ENCODE data around the gene C22orf31. TPM values are rescaled to one million over a fixed set of nuclear protein-coding genes. Genes with fewer than 3 reads are reported as not detected.

C22orf31 gene
- total and polyA plus RNA-seq, 5 donors from 2014 or later, result not detected

DNA sequence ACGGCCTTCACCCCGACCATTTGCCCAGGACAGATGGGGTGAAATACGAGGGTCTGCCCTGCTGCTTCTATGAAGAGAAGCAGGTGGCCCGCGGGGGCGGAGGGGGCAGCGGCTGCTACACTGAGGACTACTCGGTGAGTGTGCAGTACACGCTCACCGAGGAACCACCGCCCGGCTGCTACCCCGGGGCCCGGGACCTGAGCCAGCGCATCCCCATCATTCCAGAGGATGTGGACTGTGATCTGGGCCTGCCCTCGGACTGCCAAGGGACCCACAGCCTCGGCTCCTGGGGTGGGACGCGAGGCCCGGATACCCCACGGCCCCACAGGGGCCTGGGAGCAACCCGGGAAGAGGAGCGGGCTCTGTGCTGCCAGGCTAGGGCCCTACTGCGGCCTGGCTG, 11.2 kb downstream of the C22orf31 start:
- no peaks in the 10 kb centered on the region for H3K27me3 ChIP-seq (ENCODE audit: control insufficient read depth, insufficient read depth, low read length)
- H3K4me1 ChIP-seq (ENCODE audit: control insufficient read depth, insufficient read depth, low read length, poor library complexity, severe bottlenecking), result no peaks in the 10 kb centered on the region
- DNase-seq, result no peak
- no peaks in the 10 kb centered on the region for H3K27me3 Mint-ChIP-seq
- H3K36me3 Mint-ChIP-seq, result peaks cover 3% of the 10 kb centered on the region
- no peak overlapping the region for H3K27ac Mint-ChIP-seq
- H3K9me3 Mint-ChIP-seq, result no peaks in the 10 kb centered on the region
- H3K9me3 ChIP-seq (ENCODE audit: control insufficient read depth in 2 of 2, low read length in 2 of 2), result no peaks in the 10 kb centered on the region
- no peak overlapping the region for H3K27ac ChIP-seq (ENCODE audit: insufficient read depth, low read length, poor library complexity, severe bottlenecking)
- H3K4me3 ChIP-seq (ENCODE audit: low read depth, low read length), result no peak overlapping the region
- no peak for ATAC-seq (ENCODE audit: low read depth in 2 of 2)
- no peak overlapping the region for H3K4me3 Mint-ChIP-seq
- H3K36me3 ChIP-seq (ENCODE audit: control insufficient read depth, insufficient read depth, low read length), result no peaks in the 10 kb centered on the region
- no peaks in the 10 kb centered on the region for H3K4me1 Mint-ChIP-seq

- Histone ChIP-seq H3K36me3 (ENCODE audit: control insufficient read depth, insufficient read depth, low read length) (no peaks in the 10 kb centered on the region), H3K4me1 (ENCODE audit: control insufficient read depth, insufficient read depth, low read length, poor library complexity, severe bottlenecking) (no peaks in the 10 kb centered on the region), H3K4me3 (ENCODE audit: low read depth, low read length) (no peak overlapping the region), H3K27me3 (ENCODE audit: control insufficient read depth, insufficient read depth, low read length) (no peaks in the 10 kb centered on the region), H3K9me3 (ENCODE audit: control insufficient read depth in 2 of 2, low read length in 2 of 2) (no peaks in the 10 kb centered on the region), H3K27ac (ENCODE audit: insufficient read depth, low read length, poor library complexity, severe bottlenecking) (no peak overlapping the region)
- Mint-ChIP-seq H3K27me3 (no peaks in the 10 kb centered on the region), H3K4me3 (no peak overlapping the region), H3K4me1 (no peaks in the 10 kb centered on the region), H3K9me3 (no peaks in the 10 kb centered on the region), H3K27ac (no peak overlapping the region), H3K36me3 (peaks cover 3% of the 10 kb centered on the region)
- ATAC-seq (ENCODE audit: low read depth in 2 of 2), result no peak
- no peak for DNase-seq
Observed at GRCh38 chr22:29049655-29050263, 11.9 kb downstream of the C22orf31 start.

DNA sequence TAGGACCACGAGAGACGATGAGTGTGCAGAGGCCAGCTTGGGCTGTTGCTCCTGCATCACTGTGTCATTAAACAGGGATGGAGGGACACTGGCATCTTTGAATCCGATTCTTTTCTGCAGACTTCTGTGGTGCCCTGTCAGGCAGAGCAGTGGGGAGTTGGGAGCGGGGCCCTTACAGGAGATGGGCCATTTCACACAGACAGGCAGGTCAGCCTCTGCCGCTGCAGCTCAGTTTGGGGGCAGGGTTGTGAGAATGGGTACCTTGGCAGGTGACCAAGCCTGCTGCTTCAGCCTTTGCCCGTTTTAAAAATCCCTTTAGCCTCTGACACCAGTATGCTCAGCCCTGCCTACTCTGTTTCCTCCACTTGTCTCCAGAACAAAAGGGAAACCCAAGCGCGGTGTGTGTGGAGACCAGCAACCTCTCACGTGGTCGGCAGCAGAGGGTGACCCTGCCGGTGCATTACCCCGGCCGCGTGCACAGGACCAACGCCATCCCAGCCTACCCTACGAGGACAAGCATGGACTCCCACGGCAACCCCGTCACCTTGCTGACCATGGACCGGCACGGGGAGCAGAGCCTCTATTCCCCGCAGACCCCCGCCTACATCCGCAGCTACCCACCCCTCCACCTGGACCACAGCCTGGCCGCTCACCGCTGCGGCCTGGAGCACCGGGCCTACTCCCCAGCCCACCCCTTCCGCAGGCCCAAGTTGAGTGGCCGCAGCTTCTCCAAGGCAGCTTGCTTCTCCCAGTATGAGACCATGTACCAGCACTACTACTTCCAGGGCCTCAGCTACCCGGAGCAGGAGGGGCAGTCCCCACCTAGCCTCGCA, 12.6 kb downstream of the C22orf31 start:
- Histone ChIP-seq H3K27me3 (ENCODE audit: control insufficient read depth, insufficient read depth, low read length) (no peaks in the 10 kb centered on the region), H3K36me3 (ENCODE audit: control insufficient read depth, insufficient read depth, low read length) (no peaks in the 10 kb centered on the region), H3K4me1 (ENCODE audit: control insufficient read depth, insufficient read depth, low read length, poor library complexity, severe bottlenecking) (no peaks in the 10 kb centered on the region), H3K4me3 (ENCODE audit: low read depth, low read length) (no peak overlapping the region), H3K9me3 (ENCODE audit: control insufficient read depth in 2 of 2, low read length in 2 of 2) (no peaks in the 10 kb centered on the region), H3K27ac (ENCODE audit: insufficient read depth, low read length, poor library complexity, severe bottlenecking) (no peak overlapping the region)
- H3K9me3 Mint-ChIP-seq, result no peaks in the 10 kb centered on the region
- H3K4me3 Mint-ChIP-seq, result no peak overlapping the region
- no peak for ATAC-seq (ENCODE audit: low read depth in 2 of 2)
- H3K27me3 Mint-ChIP-seq, result no peaks in the 10 kb centered on the region
- no peak for DNase-seq
- H3K27ac Mint-ChIP-seq, result no peak overlapping the region
- peaks cover 3% of the 10 kb centered on the region for H3K36me3 Mint-ChIP-seq
- H3K4me1 Mint-ChIP-seq, result no peaks in the 10 kb centered on the region

- Histone ChIP-seq H3K4me3 (ENCODE audit: low read depth, low read length) (no peak overlapping the region), H3K27me3 (ENCODE audit: control insufficient read depth, insufficient read depth, low read length) (no peaks in the 10 kb centered on the region), H3K36me3 (ENCODE audit: control insufficient read depth, insufficient read depth, low read length) (no peaks in the 10 kb centered on the region), H3K9me3 (ENCODE audit: control insufficient read depth in 2 of 2, low read length in 2 of 2) (no peaks in the 10 kb centered on the region), H3K27ac (ENCODE audit: insufficient read depth, low read length, poor library complexity, severe bottlenecking) (no peak overlapping the region), H3K4me1 (ENCODE audit: control insufficient read depth, insufficient read depth, low read length, poor library complexity, severe bottlenecking) (no peaks in the 10 kb centered on the region)
- no peak overlapping the region for H3K27ac Mint-ChIP-seq
- no peak for DNase-seq
- H3K4me1 Mint-ChIP-seq, result peaks cover 0 to 2% (median 0%) of the 10 kb centered on the region in 4 donors
- H3K9me3 Mint-ChIP-seq, result no peaks in the 10 kb centered on the region
- no peaks in the 10 kb centered on the region for H3K27me3 Mint-ChIP-seq
- H3K4me3 Mint-ChIP-seq, result no peak overlapping the region
- peaks cover 3% of the 10 kb centered on the region for H3K36me3 Mint-ChIP-seq
- no peak for ATAC-seq (ENCODE audit: low read depth in 2 of 2)
Observed at GRCh38 chr22:29044657-29045176, 16.9 kb downstream of the C22orf31 start.

DNA sequence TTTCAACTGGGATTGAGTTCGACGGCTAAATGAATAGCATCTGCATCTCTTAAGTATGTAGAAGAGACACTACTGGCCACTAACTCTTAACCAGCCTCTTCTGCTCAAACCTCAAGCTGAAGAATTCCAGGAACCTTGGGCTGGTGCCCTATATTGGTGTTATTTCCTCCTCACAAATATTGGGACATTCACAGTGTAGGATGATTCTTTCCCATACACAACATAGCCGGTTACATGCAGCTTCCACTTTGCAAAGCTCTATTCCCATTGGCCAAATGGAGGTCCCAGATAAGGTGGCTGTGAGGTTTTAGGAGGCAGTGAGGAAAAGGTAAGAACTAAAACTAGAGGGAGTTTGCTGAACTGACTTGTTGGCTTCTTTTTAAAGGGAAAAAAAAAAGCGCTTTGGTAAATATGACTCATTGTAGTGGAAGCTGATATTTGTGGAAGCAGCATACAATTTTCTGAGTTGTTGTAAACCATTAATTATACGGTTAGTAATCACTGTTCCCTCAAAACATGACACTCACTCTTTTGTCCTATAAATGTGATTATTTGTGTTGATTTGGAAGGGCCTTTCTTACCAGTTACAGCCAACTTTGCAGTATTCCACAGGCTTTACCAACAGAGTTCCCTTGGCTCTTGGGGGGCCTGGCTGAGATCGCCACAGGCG, 17.6 kb downstream of the C22orf31 start:
- no peaks in the 10 kb centered on the region for H3K9me3 ChIP-seq (ENCODE audit: control insufficient read depth in 2 of 2, low read length in 2 of 2)
- Mint-ChIP-seq H3K9me3 (no peaks in the 10 kb centered on the region), H3K36me3 (peaks cover 3% of the 10 kb centered on the region), H3K27ac (no peak overlapping the region), H3K4me1 (peaks cover 0 to 2% (median 0%) of the 10 kb centered on the region in 4 donors), H3K4me3 (no peak overlapping the region), H3K27me3 (no peaks in the 10 kb centered on the region)
- ATAC-seq (ENCODE audit: low read depth in 2 of 2) (no peak), DNase-seq (no peak)
- no peaks in the 10 kb centered on the region for H3K36me3 ChIP-seq (ENCODE audit: control insufficient read depth, insufficient read depth, low read length)
- H3K4me3 ChIP-seq (ENCODE audit: low read depth, low read length), result no peak overlapping the region
- no peak overlapping the region for H3K27ac ChIP-seq (ENCODE audit: insufficient read depth, low read length, poor library complexity, severe bottlenecking)
- no peaks in the 10 kb centered on the region for H3K4me1 ChIP-seq (ENCODE audit: control insufficient read depth, insufficient read depth, low read length, poor library complexity, severe bottlenecking)
- H3K27me3 ChIP-seq (ENCODE audit: control insufficient read depth, insufficient read depth, low read length), result no peaks in the 10 kb centered on the region

GRCh38 chr22:29041408-29041807, 20.2 kb downstream of the C22orf31 start:
- Histone ChIP-seq H3K27ac (ENCODE audit: insufficient read depth, low read length, poor library complexity, severe bottlenecking) (no peak overlapping the region), H3K36me3 (ENCODE audit: control insufficient read depth, insufficient read depth, low read length) (no peaks in the 10 kb centered on the region), H3K27me3 (ENCODE audit: control insufficient read depth, insufficient read depth, low read length) (no peaks in the 10 kb centered on the region), H3K4me1 (ENCODE audit: control insufficient read depth, insufficient read depth, low read length, poor library complexity, severe bottlenecking) (no peaks in the 10 kb centered on the region), H3K4me3 (ENCODE audit: low read depth, low read length) (no peak overlapping the region), H3K9me3 (ENCODE audit: control insufficient read depth in 2 of 2, low read length in 2 of 2) (no peaks in the 10 kb centered on the region)
- H3K4me3 Mint-ChIP-seq, result no peak overlapping the region
- H3K9me3 Mint-ChIP-seq, result no peaks in the 10 kb centered on the region
- no peak overlapping the region for H3K27ac Mint-ChIP-seq
- peaks cover 0 to 2% (median 0%) of the 10 kb centered on the region in 4 donors for H3K4me1 Mint-ChIP-seq
- ATAC-seq (ENCODE audit: low read depth in 2 of 2) (no peak), DNase-seq (no peak)
- no peaks in the 10 kb centered on the region for H3K36me3 Mint-ChIP-seq
- no peaks in the 10 kb centered on the region for H3K27me3 Mint-ChIP-seq

DNA sequence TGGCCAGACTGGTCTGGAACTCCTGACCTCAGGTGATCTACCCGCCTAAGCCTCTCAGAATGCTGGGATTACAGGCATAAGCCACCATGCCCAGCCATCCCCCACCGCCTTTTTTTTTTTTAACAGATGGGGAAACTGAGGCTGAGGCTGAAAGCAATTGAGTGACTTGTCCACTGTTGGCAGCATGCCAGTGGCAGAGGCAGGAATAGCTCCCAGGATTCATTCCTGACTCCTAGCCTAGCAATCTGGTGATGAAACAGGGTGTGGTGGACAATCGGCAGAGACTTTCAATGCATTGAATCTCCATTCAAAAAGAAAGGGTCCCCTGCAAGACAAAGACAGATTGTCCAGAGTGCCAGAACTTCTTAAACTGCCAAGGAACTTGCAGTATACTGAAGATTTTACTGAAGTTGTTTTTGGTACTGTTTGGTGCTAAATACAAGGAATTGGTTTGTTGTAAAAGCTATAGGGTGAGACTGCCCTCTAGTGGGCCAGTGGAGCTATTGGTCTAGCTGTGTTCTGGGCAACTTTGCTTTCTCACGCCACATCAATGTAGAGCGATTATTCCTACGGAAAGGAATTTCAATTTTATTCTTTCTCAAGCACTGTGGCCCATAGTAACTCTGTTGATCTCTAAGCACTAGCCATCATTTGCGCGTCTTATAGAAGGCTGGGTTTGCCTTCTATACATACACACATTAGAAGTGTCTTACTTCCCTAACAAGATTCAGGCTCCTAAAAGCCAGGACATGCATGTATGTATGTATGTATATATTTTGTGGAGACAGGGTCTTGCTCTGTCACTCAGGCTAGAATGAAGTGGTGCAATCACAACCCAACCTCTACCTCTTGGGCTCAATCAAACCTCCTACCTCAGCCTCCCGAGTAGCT, 21.0 kb downstream of the C22orf31 start:
- no peak overlapping the region for H3K4me3 Mint-ChIP-seq
- peaks cover 0 to 3% (median 0%) of the 10 kb centered on the region in 4 donors for H3K4me1 Mint-ChIP-seq
- peak; percentile 48 to 80 (median 70) for DNase-seq

More for the DNA sequence above, 21.0 kb downstream of the C22orf31 start:
- H3K27me3 Mint-ChIP-seq, result no peaks in the 10 kb centered on the region
- no peak overlapping the region for H3K27ac Mint-ChIP-seq
- Histone ChIP-seq H3K36me3 (ENCODE audit: control insufficient read depth, insufficient read depth, low read length) (no peaks in the 10 kb centered on the region), H3K4me3 (ENCODE audit: low read depth, low read length) (no peak overlapping the region), H3K27me3 (ENCODE audit: control insufficient read depth, insufficient read depth, low read length) (no peaks in the 10 kb centered on the region), H3K27ac (ENCODE audit: insufficient read depth, low read length, poor library complexity, severe bottlenecking) (no peak overlapping the region), H3K4me1 (ENCODE audit: control insufficient read depth, insufficient read depth, low read length, poor library complexity, severe bottlenecking) (no peaks in the 10 kb centered on the region), H3K9me3 (ENCODE audit: control insufficient read depth in 2 of 2, low read length in 2 of 2) (no peaks in the 10 kb centered on the region)
- no peaks in the 10 kb centered on the region for H3K9me3 Mint-ChIP-seq
- no peaks in the 10 kb centered on the region for H3K36me3 Mint-ChIP-seq
- ATAC-seq (ENCODE audit: low read depth in 2 of 2), result peak in 1 of 2 donors; percentile 45

All from CD4-positive, CD25-positive, alpha-beta regulatory T cell (primary cell).